GM19043 (cell line): ENCODE measurements around the gene SLC52A1.

ENCODE experiments used
- ATAC-seq: cut with Tn5 transposase; IDR thresholded peaks from one replicate; pipeline ENCODE4 v1.9.1; 2021; ENCODE audit warnings: low read depth; ENCODE audit not compliant: unreplicated experiment

The SLC52A1 gene

GRCh38 chr17:4994081-4994595 is 41.1 kb downstream of the SLC52A1 start:
- no peak for ATAC-seq

DNA sequence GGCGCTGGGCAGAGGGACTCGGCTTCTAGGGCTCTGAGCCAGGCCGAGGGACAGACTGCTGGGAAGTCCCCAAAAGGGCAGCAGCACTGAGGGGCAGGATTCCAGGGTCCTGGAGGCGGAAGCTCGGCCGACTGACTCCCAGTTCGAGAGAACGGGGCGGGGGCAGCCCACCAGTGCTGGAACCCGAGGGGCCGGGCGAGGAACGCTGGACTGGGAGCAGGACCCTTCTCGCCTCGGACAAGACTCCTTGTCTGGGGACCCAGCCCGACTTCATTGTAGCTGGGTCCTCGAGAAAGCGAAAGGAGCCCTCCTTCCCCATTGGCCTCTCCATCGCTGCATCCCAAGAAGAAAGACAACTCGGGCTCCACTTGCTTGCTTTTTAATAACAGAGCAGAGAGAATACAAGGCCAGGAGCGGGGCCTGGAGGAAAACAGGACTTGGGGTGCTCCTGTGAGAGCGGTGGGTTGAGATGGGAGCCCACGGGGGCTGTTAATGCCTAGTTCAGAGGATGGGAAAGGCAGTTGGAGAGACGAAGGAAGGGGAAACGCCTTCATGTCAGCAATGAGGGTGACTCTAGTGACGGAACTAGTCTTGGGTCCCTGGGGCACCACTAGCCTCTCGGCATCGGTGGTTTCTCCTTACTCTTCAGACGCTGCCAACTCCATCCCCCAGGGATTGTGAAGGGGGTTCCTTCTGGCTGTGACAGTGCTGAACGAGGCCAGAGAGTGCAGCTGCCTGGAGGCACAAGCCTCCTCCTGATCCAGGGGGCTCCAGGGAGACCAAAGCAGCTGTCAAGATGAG is 47.3 kb downstream of the SLC52A1 start:
- ATAC-seq: no peak

DNA sequence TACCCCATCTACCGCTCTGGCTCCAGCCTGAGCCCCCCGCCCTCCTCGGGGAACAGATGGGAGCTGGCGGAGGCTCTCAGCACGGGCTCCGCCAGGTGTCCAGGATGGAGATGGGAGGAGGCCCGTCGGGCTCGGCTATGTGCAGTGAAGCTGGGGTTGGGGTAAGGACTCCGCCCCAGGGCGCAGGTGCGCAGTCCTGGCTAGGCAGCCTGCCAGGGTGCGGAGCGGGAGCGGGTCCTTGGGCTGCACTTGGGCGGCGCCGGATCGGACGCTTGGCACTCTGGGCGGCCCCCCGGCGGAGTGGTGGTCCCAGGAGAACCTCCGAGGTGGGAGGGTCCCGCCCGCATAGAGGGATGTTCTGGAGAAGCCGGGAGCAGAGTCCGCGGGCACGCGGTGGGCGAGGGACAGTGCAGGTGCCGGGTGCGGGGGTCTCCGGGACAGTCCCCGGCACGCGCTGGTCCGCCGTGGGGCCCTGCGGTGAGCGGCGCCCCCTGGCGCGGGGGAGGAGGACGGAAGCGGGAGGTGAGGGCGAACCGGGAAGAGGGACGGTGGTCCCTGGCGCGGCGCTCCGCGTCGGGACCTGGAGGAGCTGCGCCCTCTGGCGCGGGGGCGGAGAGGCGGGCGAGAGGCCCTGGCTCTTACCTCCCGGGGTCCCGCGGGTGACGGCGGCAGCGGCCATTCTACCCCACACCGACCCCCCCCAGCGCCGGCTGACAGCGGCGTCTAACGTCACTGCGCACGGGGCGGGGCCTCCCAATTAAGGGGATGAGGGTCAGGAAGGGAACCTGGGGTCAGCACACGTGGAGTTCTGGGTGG is 48.1 kb downstream of the SLC52A1 start, which contains the start of gene CAMTA2:
Gene CAMTA2 (minus strand): TSS at position 725 of the 816 bp plus-strand sequence. CDS start 1,453 bp downstream, outside the sequence.
- peak; percentile 51 for ATAC-seq

DNA sequence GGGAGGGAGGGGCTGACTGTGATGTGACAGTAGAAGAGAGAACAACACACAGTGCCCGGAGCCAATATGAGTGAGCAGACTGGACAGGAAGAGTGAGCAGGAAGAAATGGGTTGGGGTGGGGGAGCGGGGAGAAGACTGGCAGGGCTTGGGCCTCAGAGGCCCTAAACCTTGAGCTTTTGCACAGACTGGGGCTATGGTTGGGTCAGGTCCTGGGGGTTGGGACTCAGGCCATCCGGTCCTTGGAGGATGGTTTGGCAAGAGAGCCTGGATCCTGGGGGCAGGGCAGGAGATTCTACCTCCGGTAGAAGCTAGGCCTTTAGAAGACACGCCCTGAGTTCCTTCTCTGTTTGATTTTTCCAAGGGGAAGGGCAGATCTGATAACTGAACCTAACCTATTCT is 48.8 kb downstream of the SLC52A1 start:
- no peak for ATAC-seq
